Measurements from ENCODE around the gene RBM19.
"Not testable (repeated sequence)": the region's sequence is repeated elsewhere in the genome, so short reads cannot be mapped to it uniquely, and the experiment has no call there.

Gene RBM19

DNA sequence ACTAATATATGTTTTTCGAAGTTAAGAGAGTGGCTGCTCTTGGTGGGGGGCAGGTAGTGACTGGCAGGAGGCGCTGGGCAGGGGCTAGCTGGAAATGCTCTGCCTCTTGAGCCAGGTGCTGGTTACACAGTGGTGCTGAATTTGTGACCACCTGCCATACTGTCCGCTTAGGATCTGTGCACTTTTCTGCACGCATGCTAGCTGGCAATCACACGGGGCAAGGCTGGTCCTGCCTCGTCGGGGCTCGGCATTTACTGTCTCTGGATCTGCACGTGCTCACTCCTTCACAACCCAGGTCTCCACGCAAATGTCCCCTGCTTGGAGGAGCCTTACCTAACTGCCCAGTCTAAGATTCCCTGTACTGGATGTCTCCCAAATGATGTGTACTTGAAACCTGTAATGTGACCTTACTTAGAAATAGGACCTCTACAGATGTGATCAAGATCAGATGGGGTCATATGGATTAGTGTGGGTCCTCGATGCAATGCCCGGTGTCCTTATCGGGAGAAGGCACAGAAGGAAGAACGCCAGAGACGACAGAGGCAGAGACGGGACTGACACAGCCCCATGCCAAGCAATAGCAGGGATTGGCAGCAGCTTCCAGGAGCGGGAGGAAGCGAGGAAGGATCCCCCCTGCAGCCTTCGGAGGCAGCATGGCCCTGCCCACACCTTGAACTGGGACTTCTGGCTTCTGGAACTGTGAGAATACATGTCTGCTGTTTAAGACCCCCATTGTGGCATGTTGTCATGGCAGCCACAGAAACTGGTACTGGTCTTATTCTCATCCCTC lies 59.5 kb downstream of the RBM19 start:
- H3K4me1 ChIP-seq (ENCODE audit: control insufficient read depth in 1 of 2, insufficient read depth in 2 of 2, low read length in 2 of 2) = no peaks in the 10 kb centered on the region
- H3K36me3 ChIP-seq (ENCODE audit: control insufficient read depth in 1 of 2, insufficient read depth in 2 of 2, low read length in 2 of 2) = peaks cover 17 to 60% of the 10 kb centered on the region in 2 donors
- H3K27me3 ChIP-seq (ENCODE audit: control insufficient read depth in 1 of 2, insufficient read depth in 2 of 2, low read length in 2 of 2) = no peaks in the 10 kb centered on the region
- H3K27ac ChIP-seq (ENCODE audit: low read depth, low read length) = no peak overlapping the region
- no peak overlapping the region for H3K4me3 ChIP-seq (ENCODE audit: low read depth in 1 of 2, low read length in 2 of 2)
- no peaks in the 10 kb centered on the region for H3K9me3 ChIP-seq (ENCODE audit: control insufficient read depth in 1 of 2, low read length in 2 of 2)
- no peak overlapping the region for H3K9ac ChIP-seq (ENCODE audit: low read depth in 1 of 2, low read length in 2 of 2)

DNA sequence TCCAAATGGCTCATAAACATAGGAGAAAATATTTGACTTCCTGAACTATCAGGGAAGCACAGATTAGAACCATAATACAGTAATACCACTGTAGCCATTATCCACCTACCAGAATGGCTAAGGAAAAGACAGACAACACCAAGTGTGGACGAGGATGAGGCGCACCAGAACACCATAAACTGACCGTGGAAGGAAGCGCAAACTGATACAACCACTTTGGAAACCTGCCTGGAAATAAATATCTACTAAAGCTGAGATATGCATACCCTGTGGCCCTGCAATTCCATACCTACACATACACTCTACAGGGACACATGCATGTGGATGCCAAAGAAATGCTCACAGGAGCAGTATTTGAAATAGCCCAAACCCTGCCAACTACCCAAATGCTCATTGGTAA lies 60.3 kb downstream of the RBM19 start:
- H3K36me3 ChIP-seq (ENCODE audit: control insufficient read depth in 1 of 2, insufficient read depth in 2 of 2, low read length in 2 of 2) = peaks cover 16 to 60% of the 10 kb centered on the region in 2 donors
- H3K4me1 ChIP-seq (ENCODE audit: control insufficient read depth in 1 of 2, insufficient read depth in 2 of 2, low read length in 2 of 2) = no peaks in the 10 kb centered on the region
- H3K27me3 ChIP-seq (ENCODE audit: control insufficient read depth in 1 of 2, insufficient read depth in 2 of 2, low read length in 2 of 2) = no peaks in the 10 kb centered on the region
- no peak overlapping the region for H3K9ac ChIP-seq (ENCODE audit: low read depth in 1 of 2, low read length in 2 of 2)
- H3K4me3 ChIP-seq (ENCODE audit: low read depth in 1 of 2, low read length in 2 of 2) = no peak overlapping the region
- H3K9me3 ChIP-seq (ENCODE audit: control insufficient read depth in 1 of 2, low read length in 2 of 2) = no peaks in the 10 kb centered on the region
- H3K27ac ChIP-seq (ENCODE audit: low read depth, low read length) = no peak overlapping the region

DNA sequence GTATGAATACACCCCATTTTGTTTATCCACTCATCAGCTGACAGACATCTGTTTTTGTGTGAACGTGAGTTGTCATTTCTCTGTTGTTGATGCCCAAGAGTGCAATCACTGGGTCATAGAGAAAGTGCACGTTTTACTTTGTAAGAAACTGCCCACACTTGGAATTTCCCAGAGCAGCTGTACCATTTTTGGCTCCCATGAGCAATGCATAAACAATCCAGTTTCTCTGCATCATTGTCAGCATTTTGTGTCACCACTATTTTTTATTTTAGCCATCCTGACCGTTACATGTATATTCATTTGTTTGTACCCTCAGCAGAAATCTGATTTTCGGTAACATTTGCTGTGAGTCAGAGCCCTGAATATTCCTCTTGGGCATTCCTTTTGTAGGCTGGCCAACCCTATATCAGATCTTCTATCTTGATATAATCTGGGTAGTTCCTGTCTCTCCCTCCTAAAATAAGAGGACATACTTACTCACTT lies 62.7 kb downstream of the RBM19 start:
- H3K4me3 ChIP-seq (ENCODE audit: low read depth in 1 of 2, low read length in 2 of 2) = no peak overlapping the region
- H3K27me3 ChIP-seq (ENCODE audit: control insufficient read depth in 1 of 2, insufficient read depth in 2 of 2, low read length in 2 of 2) = no peaks in the 10 kb centered on the region
- no peak overlapping the region for H3K9ac ChIP-seq (ENCODE audit: low read depth in 1 of 2, low read length in 2 of 2)
- no peaks in the 10 kb centered on the region for H3K4me1 ChIP-seq (ENCODE audit: control insufficient read depth in 1 of 2, insufficient read depth in 2 of 2, low read length in 2 of 2)
- H3K9me3 ChIP-seq (ENCODE audit: control insufficient read depth in 1 of 2, low read length in 2 of 2) = no peaks in the 10 kb centered on the region
- H3K27ac ChIP-seq (ENCODE audit: low read depth, low read length) = no peak overlapping the region
- H3K36me3 ChIP-seq (ENCODE audit: control insufficient read depth in 1 of 2, insufficient read depth in 2 of 2, low read length in 2 of 2) = peaks cover 16 to 47% of the 10 kb centered on the region in 2 donors

DNA sequence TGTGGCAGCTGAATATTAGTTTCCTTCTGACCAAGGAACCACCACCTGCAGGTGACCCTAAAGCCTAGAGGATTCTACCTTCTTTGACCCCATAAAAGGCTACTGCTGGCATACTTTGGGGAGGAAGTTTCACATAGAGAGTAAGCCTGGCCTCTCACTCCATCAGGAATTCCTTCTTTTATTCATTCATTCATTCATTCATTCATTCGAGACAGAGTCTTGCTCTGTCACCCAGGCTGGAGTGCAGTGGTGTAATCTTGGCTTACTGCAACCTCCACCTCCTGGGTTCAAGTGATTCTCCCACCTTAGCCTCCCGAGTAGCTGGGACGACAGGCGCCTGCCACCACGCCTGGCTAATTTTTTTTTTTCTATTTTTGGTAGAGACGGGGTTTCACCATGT lies 64.8 kb downstream of the RBM19 start:
- H3K9me3 ChIP-seq (ENCODE audit: control insufficient read depth in 1 of 2, low read length in 2 of 2); H3K4me3 ChIP-seq (ENCODE audit: low read depth in 1 of 2, low read length in 2 of 2); H3K4me1 ChIP-seq (ENCODE audit: control insufficient read depth in 1 of 2, insufficient read depth in 2 of 2, low read length in 2 of 2); H3K27ac ChIP-seq (ENCODE audit: low read depth, low read length); H3K27me3 ChIP-seq (ENCODE audit: control insufficient read depth in 1 of 2, insufficient read depth in 2 of 2, low read length in 2 of 2); H3K9ac ChIP-seq (ENCODE audit: low read depth in 1 of 2, low read length in 2 of 2): not testable (repeated sequence)
- H3K36me3 ChIP-seq (ENCODE audit: control insufficient read depth in 1 of 2, insufficient read depth in 2 of 2, low read length in 2 of 2) = peaks cover 11 to 29% of the 10 kb centered on the region in 2 donors

DNA sequence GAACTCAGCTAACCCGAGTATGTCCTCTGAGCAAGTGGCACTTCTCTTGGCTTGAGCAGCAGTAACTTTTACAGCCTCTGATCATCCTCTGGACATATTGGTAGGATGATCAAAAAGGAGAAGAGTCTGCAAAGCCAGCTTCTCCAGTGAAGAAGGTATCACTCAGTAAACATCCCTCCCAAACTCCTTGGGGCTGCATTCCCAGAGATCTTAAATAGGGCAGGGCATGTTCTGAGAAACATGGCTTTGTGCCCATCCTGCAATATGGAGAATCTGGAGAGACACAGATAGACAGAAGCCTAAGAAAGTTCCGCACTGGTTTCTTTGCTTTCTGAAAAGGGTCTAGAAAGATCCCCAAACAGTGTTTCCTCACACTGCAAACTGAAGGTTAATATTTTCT lies 65.4 kb downstream of the RBM19 start:
- H3K27me3 ChIP-seq (ENCODE audit: control insufficient read depth in 1 of 2, insufficient read depth in 2 of 2, low read length in 2 of 2) = no peaks in the 10 kb centered on the region
- no peaks in the 10 kb centered on the region for H3K9me3 ChIP-seq (ENCODE audit: control insufficient read depth in 1 of 2, low read length in 2 of 2)
- no peak overlapping the region for H3K27ac ChIP-seq (ENCODE audit: low read depth, low read length)
- H3K4me3 ChIP-seq (ENCODE audit: low read depth in 1 of 2, low read length in 2 of 2) = no peak overlapping the region
- H3K36me3 ChIP-seq (ENCODE audit: control insufficient read depth in 1 of 2, insufficient read depth in 2 of 2, low read length in 2 of 2) = peaks cover 6 to 26% of the 10 kb centered on the region in 2 donors
- H3K4me1 ChIP-seq (ENCODE audit: control insufficient read depth in 1 of 2, insufficient read depth in 2 of 2, low read length in 2 of 2) = no peaks in the 10 kb centered on the region
- H3K9ac ChIP-seq (ENCODE audit: low read depth in 1 of 2, low read length in 2 of 2) = no peak overlapping the region

DNA sequence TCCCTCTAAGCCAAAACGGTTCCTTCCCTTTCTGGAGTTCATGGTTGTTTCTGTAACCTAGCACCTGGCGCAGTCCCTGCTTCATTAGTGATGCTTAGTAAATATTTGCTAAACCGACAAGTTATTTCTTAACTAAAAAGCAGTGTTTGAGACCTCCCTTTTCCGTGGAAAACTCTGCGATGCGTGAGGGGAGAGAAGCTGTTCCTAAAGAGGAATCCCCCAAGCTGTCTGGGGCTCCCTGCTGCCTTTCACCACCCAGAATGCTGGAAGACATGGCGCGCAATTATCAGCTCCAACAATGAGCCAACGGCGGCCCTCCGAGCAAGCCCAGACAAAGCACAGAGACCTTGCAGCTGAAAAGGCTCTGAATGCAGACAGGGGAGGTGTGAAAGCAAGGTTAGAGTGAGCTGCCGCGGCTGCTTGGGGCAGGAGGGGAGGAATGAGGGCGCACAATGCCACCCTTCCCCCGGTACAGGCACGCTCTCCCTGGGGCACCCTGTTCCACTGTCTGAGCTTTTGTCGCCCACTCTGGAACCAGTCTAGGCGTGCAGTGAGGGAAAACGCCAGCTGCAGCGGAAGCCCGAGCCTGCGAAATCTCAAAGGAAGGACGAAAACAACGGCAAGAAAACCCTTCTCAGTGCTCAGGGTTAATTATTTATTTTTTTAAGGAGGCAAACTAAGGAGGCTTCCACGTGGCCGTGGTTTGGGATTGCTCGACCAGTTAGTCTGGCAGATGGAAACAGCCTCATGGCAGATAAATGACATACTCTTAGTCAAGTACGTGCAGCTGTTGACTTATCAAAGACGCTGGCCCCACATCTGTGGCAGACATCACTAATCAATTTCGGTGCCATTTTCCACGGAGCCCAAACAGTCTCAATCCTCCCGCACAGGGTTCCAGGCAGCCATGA lies 66.3 kb downstream of the RBM19 start:
- H3K9ac ChIP-seq (ENCODE audit: low read depth in 1 of 2, low read length in 2 of 2) = no peak overlapping the region
- H3K27ac ChIP-seq (ENCODE audit: low read depth, low read length) = no peak overlapping the region
- H3K27me3 ChIP-seq (ENCODE audit: control insufficient read depth in 1 of 2, insufficient read depth in 2 of 2, low read length in 2 of 2) = no peaks in the 10 kb centered on the region
- H3K36me3 ChIP-seq (ENCODE audit: control insufficient read depth in 1 of 2, insufficient read depth in 2 of 2, low read length in 2 of 2) = peaks cover 6 to 23% of the 10 kb centered on the region in 2 donors
- no peaks in the 10 kb centered on the region for H3K4me1 ChIP-seq (ENCODE audit: control insufficient read depth in 1 of 2, insufficient read depth in 2 of 2, low read length in 2 of 2)
- no peaks in the 10 kb centered on the region for H3K9me3 ChIP-seq (ENCODE audit: control insufficient read depth in 1 of 2, low read length in 2 of 2)
- H3K4me3 ChIP-seq (ENCODE audit: low read depth in 1 of 2, low read length in 2 of 2) = no peak overlapping the region

DNA sequence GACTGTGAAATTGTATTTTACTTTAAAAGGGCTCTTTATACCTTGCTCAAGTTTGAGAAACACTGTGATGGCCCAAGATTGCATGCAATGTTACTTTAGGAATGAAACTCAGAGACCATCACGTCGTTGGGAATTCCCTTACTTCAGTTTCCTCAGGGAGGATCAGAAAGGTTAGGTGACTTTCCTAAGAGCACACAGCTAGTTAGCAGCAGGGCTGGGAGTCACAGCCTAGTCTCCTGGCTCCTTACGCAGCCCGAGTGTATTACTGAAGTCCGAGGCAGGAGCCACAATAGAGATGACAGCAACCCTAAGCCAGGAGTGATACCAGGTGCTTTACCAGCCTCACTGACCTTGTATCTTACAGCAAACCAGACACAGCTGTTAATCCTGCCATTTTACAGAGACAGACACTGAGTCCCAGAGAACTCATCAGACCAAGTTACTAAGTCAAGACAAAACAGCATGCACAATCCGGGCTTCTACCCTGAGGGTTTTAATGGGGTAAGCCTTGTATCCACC lies 67.0 kb downstream of the RBM19 start:
- Histone ChIP-seq H3K27me3 (ENCODE audit: control insufficient read depth in 1 of 2, insufficient read depth in 2 of 2, low read length in 2 of 2) (no peaks in the 10 kb centered on the region), H3K27ac (ENCODE audit: low read depth, low read length) (no peak overlapping the region), H3K4me1 (ENCODE audit: control insufficient read depth in 1 of 2, insufficient read depth in 2 of 2, low read length in 2 of 2) (no peaks in the 10 kb centered on the region), H3K9me3 (ENCODE audit: control insufficient read depth in 1 of 2, low read length in 2 of 2) (no peaks in the 10 kb centered on the region), H3K4me3 (ENCODE audit: low read depth in 1 of 2, low read length in 2 of 2) (no peak overlapping the region), H3K9ac (ENCODE audit: low read depth in 1 of 2, low read length in 2 of 2) (no peak overlapping the region), H3K36me3 (ENCODE audit: control insufficient read depth in 1 of 2, insufficient read depth in 2 of 2, low read length in 2 of 2) (peaks cover 4 to 17% of the 10 kb centered on the region in 2 donors)

DNA sequence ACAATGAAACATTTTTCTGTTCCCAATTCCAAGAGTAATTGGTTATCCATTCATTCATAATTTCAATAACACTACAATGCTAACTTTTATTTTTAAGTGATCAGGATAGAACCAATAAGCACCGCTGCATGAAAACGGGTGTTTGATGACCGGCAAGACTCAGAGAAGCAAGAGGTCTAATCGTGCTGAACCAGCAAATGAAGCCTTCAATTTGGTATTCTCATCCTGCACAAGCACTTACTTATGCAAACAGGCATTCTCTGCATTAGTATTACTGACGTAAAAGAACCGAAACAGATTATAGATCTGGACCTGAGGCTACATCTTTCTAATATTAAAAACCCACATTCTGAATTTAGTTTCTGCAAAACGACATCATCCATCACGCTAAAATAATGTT lies 67.7 kb downstream of the RBM19 start:
- no peak overlapping the region for H3K9ac ChIP-seq (ENCODE audit: low read depth in 1 of 2, low read length in 2 of 2)
- no peaks in the 10 kb centered on the region for H3K4me1 ChIP-seq (ENCODE audit: control insufficient read depth in 1 of 2, insufficient read depth in 2 of 2, low read length in 2 of 2)
- no peaks in the 10 kb centered on the region for H3K27me3 ChIP-seq (ENCODE audit: control insufficient read depth in 1 of 2, insufficient read depth in 2 of 2, low read length in 2 of 2)
- no peak overlapping the region for H3K27ac ChIP-seq (ENCODE audit: low read depth, low read length)
- no peaks in the 10 kb centered on the region for H3K9me3 ChIP-seq (ENCODE audit: control insufficient read depth in 1 of 2, low read length in 2 of 2)
- H3K36me3 ChIP-seq (ENCODE audit: control insufficient read depth in 1 of 2, insufficient read depth in 2 of 2, low read length in 2 of 2) = peaks cover 3 to 11% of the 10 kb centered on the region in 2 donors
- no peak overlapping the region for H3K4me3 ChIP-seq (ENCODE audit: low read depth in 1 of 2, low read length in 2 of 2)

DNA sequence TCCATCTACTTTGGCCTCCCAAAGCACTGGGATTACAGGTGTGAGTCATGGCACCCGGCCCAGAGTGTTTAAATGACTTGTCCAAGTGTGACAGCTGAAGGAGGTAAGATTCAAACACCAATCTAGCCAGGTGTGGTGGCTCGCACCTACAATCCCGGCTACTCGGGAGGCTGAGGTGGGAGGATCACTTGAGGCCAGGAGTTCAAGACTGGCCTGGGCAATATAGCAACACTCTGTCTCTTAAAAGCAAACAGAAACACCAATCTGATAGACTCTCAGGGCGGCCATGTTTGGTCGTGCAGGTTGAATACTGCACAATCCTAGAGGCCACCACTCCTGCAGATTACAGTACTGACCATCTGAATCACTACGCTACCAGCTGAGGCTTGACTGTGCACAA lies 68.7 kb downstream of the RBM19 start:
- H3K36me3 ChIP-seq (ENCODE audit: control insufficient read depth in 1 of 2, insufficient read depth in 2 of 2, low read length in 2 of 2) = peaks cover 0 to 7% of the 10 kb centered on the region in 2 donors
- no peak overlapping the region for H3K4me3 ChIP-seq (ENCODE audit: low read depth in 1 of 2, low read length in 2 of 2)
- no peaks in the 10 kb centered on the region for H3K9me3 ChIP-seq (ENCODE audit: control insufficient read depth in 1 of 2, low read length in 2 of 2)
- no peak overlapping the region for H3K27ac ChIP-seq (ENCODE audit: low read depth, low read length)
- H3K4me1 ChIP-seq (ENCODE audit: control insufficient read depth in 1 of 2, insufficient read depth in 2 of 2, low read length in 2 of 2) = no peaks in the 10 kb centered on the region
- no peaks in the 10 kb centered on the region for H3K27me3 ChIP-seq (ENCODE audit: control insufficient read depth in 1 of 2, insufficient read depth in 2 of 2, low read length in 2 of 2)
- no peak overlapping the region for H3K9ac ChIP-seq (ENCODE audit: low read depth in 1 of 2, low read length in 2 of 2)

DNA sequence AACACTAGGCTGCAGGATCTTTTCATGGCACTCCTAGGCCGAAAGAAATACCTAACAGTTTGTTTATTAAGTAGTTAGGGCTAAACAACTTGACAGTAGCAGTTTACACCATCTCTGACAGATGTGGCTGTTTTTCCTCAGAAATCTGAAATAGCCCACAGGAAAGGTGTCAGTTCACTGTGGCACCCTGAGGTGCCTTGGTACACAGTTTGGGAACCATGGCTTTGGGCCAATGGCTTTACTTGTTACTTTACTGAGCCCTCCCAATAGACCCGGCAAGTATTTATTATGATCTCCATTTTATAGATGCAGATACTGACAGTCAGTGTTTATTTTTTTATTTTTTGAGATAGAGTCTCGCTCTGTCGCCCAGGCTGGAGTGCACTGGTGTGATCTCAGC lies 69.3 kb downstream of the RBM19 start:
- H3K4me1 ChIP-seq (ENCODE audit: control insufficient read depth in 1 of 2, insufficient read depth in 2 of 2, low read length in 2 of 2) = no peaks in the 10 kb centered on the region
- H3K4me3 ChIP-seq (ENCODE audit: low read depth in 1 of 2, low read length in 2 of 2) = no peak overlapping the region
- no peaks in the 10 kb centered on the region for H3K27me3 ChIP-seq (ENCODE audit: control insufficient read depth in 1 of 2, insufficient read depth in 2 of 2, low read length in 2 of 2)
- H3K9me3 ChIP-seq (ENCODE audit: control insufficient read depth in 1 of 2, low read length in 2 of 2) = no peaks in the 10 kb centered on the region
- H3K9ac ChIP-seq (ENCODE audit: low read depth in 1 of 2, low read length in 2 of 2) = no peak overlapping the region
- H3K36me3 ChIP-seq (ENCODE audit: control insufficient read depth in 1 of 2, insufficient read depth in 2 of 2, low read length in 2 of 2) = peaks cover 0 to 10% of the 10 kb centered on the region in 2 donors
- H3K27ac ChIP-seq (ENCODE audit: low read depth, low read length) = no peak overlapping the region
